Endothelial cell (in vitro differentiated cells): ENCODE data around the gene DUOX1. TPM values are rescaled to one million over a fixed set of nuclear protein-coding genes. Genes with fewer than 3 reads are reported as not detected.
A peak's percentile ranks its signal among the peaks of the same experiment; 100 is the strongest.

Experiments
- DNase-seq: peaks from one replicate; pipeline ENCODE4 v3.0.0; 2021; ENCODE audit warnings: low spot score
- H3K27ac Mint-ChIP-seq: one replicate; pipeline ENCODE4 v1.8.0; 2021; ENCODE audit warnings: mixed read lengths, inconsistent platforms; ENCODE audit not compliant: unreplicated experiment
- H3K27me3 Mint-ChIP-seq: one replicate; pipeline ENCODE4 v1.8.0; 2021; ENCODE audit warnings: mild to moderate bottlenecking, moderate library complexity, mixed read lengths, inconsistent platforms; ENCODE audit not compliant: unreplicated experiment
- H3K36me3 Mint-ChIP-seq: one replicate; pipeline ENCODE4 v1.8.0; 2021; ENCODE audit warnings: mild to moderate bottlenecking, low read depth, mixed read lengths, inconsistent platforms; ENCODE audit not compliant: unreplicated experiment
- H3K4me1 Mint-ChIP-seq: one replicate; pipeline ENCODE4 v1.8.0; 2021; ENCODE audit warnings: mild to moderate bottlenecking, mixed read lengths, inconsistent platforms; ENCODE audit not compliant: unreplicated experiment
- H3K4me3 Mint-ChIP-seq: one replicate; pipeline ENCODE4 v1.8.0; 2021; ENCODE audit warnings: mild to moderate bottlenecking, mixed read lengths, inconsistent platforms; ENCODE audit not compliant: unreplicated experiment
- H3K9me3 Mint-ChIP-seq: one replicate; pipeline ENCODE4 v1.8.0; 2021; ENCODE audit warnings: mixed read lengths, inconsistent platforms; ENCODE audit not compliant: unreplicated experiment
- total RNA-seq: library from RNA; stranded (reverse); fragmentation: NEBNext Ultra II Directional; extraction: Animal tissue kit (Norgen Biotek cat#: 25700); gene quantifications from one replicate; pipeline ENCODE4 v1.2.1, GENCODE V29; 2021; ENCODE audit not compliant: unreplicated experiment
- TF ChIP-seq, protein P1 (sequence below): fragments of 200-600 bp; sonication (generic); IDR thresholded peaks from one replicate; pipeline ENCODE4 v1.5.0; 2021; ENCODE audit warnings: antibody characterized with exemption; ENCODE audit not compliant: unreplicated experiment

The DUOX1 gene
- total RNA-seq, 1 donor from 2014 or later: not detected

GRCh38 chr15:45121020-45121419, 8.8 kb upstream of the DUOX1 start:
- TF ChIP-seq, protein P1, sequence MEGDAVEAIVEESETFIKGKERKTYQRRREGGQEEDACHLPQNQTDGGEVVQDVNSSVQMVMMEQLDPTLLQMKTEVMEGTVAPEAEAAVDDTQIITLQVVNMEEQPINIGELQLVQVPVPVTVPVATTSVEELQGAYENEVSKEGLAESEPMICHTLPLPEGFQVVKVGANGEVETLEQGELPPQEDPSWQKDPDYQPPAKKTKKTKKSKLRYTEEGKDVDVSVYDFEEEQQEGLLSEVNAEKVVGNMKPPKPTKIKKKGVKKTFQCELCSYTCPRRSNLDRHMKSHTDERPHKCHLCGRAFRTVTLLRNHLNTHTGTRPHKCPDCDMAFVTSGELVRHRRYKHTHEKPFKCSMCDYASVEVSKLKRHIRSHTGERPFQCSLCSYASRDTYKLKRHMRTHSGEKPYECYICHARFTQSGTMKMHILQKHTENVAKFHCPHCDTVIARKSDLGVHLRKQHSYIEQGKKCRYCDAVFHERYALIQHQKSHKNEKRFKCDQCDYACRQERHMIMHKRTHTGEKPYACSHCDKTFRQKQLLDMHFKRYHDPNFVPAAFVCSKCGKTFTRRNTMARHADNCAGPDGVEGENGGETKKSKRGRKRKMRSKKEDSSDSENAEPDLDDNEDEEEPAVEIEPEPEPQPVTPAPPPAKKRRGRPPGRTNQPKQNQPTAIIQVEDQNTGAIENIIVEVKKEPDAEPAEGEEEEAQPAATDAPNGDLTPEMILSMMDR: no peak
- DNase-seq: no peak
- H3K27me3 Mint-ChIP-seq: peaks cover 25% of the 10 kb centered on the region
- H3K36me3 Mint-ChIP-seq: no peaks in the 10 kb centered on the region
- no peak overlapping the region for H3K4me3 Mint-ChIP-seq
- peaks cover 23% of the 10 kb centered on the region for H3K4me1 Mint-ChIP-seq
- H3K9me3 Mint-ChIP-seq: no peaks in the 10 kb centered on the region
- no peak overlapping the region for H3K27ac Mint-ChIP-seq

- no peak for DNase-seq
- Mint-ChIP-seq H3K9me3 (no peaks in the 10 kb centered on the region), H3K36me3 (no peaks in the 10 kb centered on the region), H3K4me1 (peaks cover 23% of the 10 kb centered on the region), H3K4me3 (peak overlapping the region; percentile 77), H3K27ac (peak overlapping the region; percentile 90), H3K27me3 (peaks cover 19% of the 10 kb centered on the region)
- TF ChIP-seq, protein P1: no peak
Observed at GRCh38 chr15:45121706-45122417, 7.9 kb upstream of the DUOX1 start.

DNA sequence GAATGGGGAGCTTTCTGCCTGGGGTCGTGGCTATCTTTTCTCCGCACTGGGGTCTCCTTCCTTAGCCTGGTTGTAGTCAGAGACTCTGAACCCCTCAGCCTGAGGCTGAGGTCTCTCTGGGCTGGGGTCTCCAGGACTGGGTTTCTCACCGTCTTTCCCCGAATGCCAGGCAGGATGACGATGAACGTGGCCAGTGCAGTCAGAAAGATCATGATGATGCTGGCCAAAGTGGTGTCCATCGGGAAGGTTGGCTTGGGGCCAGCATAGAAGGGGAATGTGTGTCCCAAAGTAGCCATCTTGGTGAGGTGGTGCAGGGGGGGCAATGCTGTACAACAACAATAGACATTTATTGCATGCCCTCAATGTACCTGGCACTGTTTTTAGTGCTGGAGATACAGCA, 7.1 kb upstream of the DUOX1 start:
- TF ChIP-seq, protein P1: no peak
- Mint-ChIP-seq H3K9me3 (no peaks in the 10 kb centered on the region), H3K27me3 (peaks cover 16% of the 10 kb centered on the region), H3K27ac (no peak overlapping the region), H3K4me3 (no peak overlapping the region), H3K4me1 (peaks cover 21% of the 10 kb centered on the region), H3K36me3 (no peaks in the 10 kb centered on the region)
- no peak for DNase-seq

GRCh38 chr15:45123397-45123796, 6.4 kb upstream of the DUOX1 start:
- Mint-ChIP-seq H3K4me3 (no peak overlapping the region), H3K27ac (no peak overlapping the region), H3K27me3 (peaks cover 19% of the 10 kb centered on the region), H3K36me3 (no peaks in the 10 kb centered on the region), H3K4me1 (peaks cover 18% of the 10 kb centered on the region), H3K9me3 (no peaks in the 10 kb centered on the region)
- TF ChIP-seq, protein P1: no peak
- DNase-seq: no peak

- peaks cover 11% of the 10 kb centered on the region for H3K4me1 Mint-ChIP-seq
- peaks cover 29% of the 10 kb centered on the region for H3K27me3 Mint-ChIP-seq
- peaks cover 3% of the 10 kb centered on the region for H3K36me3 Mint-ChIP-seq
- H3K4me3 Mint-ChIP-seq: no peak overlapping the region
- no peak overlapping the region for H3K27ac Mint-ChIP-seq
- H3K9me3 Mint-ChIP-seq: no peaks in the 10 kb centered on the region
- DNase-seq: peak; percentile 39
- TF ChIP-seq, protein P1: peak; percentile 71
Observed at GRCh38 chr15:45126535-45127158, 3.1 kb upstream of the DUOX1 start.
